ENCODE measurements around the gene TENM4. TPM values are rescaled to one million over a fixed set of nuclear protein-coding genes. Genes with fewer than 3 reads are reported as not detected.

The TENM4 gene
- total and polyA plus RNA-seq, 10 of the 15 experiments (the other 5 are each of a cell fraction or from before 2014, with no cell fraction given), result 0.03 to 0.12 (median 0.06) TPM; not detected in 7

DNA sequence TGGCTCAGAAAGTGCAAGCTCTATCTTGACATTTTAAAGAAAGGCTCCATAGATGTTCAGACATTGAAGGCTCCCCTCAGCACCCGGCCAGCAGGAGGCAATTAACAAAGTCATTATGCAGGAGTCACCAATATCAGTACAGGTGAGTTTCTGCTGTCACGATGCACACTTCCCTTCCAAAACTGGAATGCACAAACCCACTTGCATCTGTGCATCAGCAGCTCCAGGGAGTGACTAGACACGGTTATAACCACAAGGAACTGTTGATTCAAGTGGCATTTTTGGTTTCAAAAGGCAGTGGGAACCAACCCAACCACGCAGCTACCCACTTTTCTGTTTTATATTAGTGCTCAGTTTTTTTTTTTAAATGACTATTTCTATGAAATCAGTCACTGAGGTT is 572.3 kb downstream of the TENM4 start:
- intact Hi-C loops (cut with micrococcal nuclease; ENCODE audit: unreplicated experiment), result no loop called here
- no peak overlapping the region for H3K4me2 ChIP-seq (ENCODE audit: control insufficient read depth, insufficient read depth)
- FAIRE-seq (no peak), DNase-seq (ENCODE audit: low read depth, low spot score) (no peak), ATAC-seq (no peak)
- H4K20me1 ChIP-seq (ENCODE audit: control insufficient read depth, insufficient read depth), result no peaks in the 10 kb centered on the region
- TF ChIP-seq BRCA1 (IDR thresholded peaks at IDR 0.05; ENCODE audit: low read depth, low read length) (no peak), KAT2A (conservative IDR thresholded peaks at IDR 0.05; ENCODE audit: control insufficient read depth, low read depth, low read length) (no peak), NFYB (IDR thresholded peaks at IDR 0.05; ENCODE audit: insufficient read depth, low read depth, low read length) (no peak), NR2C2 (IDR thresholded peaks at IDR 0.05; ENCODE audit: borderline replicate concordance, control insufficient read depth, insufficient read length, low read depth) (no peak), CREB1 (IDR thresholded peaks at IDR 0.05; ENCODE audit: low read depth) (no peak), STAT3 (IDR thresholded peaks at IDR 0.05; ENCODE audit: low read depth, low read length) (no peak), CHD4 (IDR thresholded peaks at IDR 0.05) (no peak), CREM (IDR thresholded peaks at IDR 0.05; ENCODE audit: low read depth) (no peak), IKZF1 (conservative IDR thresholded peaks at IDR 0.05) (no peak), MEF2B (IDR thresholded peaks at IDR 0.05; ENCODE audit: partially characterized antibody, poor library complexity, severe bottlenecking) (no peak)
- TF ChIP-seq, protein P1, sequence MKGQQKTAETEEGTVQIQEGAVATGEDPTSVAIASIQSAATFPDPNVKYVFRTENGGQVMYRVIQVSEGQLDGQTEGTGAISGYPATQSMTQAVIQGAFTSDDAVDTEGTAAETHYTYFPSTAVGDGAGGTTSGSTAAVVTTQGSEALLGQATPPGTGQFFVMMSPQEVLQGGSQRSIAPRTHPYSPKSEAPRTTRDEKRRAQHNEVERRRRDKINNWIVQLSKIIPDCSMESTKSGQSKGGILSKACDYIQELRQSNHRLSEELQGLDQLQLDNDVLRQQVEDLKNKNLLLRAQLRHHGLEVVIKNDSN (IDR thresholded peaks at IDR 0.05; ENCODE audit: borderline replicate concordance, extremely low read length, insufficient read depth, low read depth, low read length), result no peak
- TF ChIP-seq, protein P2, sequence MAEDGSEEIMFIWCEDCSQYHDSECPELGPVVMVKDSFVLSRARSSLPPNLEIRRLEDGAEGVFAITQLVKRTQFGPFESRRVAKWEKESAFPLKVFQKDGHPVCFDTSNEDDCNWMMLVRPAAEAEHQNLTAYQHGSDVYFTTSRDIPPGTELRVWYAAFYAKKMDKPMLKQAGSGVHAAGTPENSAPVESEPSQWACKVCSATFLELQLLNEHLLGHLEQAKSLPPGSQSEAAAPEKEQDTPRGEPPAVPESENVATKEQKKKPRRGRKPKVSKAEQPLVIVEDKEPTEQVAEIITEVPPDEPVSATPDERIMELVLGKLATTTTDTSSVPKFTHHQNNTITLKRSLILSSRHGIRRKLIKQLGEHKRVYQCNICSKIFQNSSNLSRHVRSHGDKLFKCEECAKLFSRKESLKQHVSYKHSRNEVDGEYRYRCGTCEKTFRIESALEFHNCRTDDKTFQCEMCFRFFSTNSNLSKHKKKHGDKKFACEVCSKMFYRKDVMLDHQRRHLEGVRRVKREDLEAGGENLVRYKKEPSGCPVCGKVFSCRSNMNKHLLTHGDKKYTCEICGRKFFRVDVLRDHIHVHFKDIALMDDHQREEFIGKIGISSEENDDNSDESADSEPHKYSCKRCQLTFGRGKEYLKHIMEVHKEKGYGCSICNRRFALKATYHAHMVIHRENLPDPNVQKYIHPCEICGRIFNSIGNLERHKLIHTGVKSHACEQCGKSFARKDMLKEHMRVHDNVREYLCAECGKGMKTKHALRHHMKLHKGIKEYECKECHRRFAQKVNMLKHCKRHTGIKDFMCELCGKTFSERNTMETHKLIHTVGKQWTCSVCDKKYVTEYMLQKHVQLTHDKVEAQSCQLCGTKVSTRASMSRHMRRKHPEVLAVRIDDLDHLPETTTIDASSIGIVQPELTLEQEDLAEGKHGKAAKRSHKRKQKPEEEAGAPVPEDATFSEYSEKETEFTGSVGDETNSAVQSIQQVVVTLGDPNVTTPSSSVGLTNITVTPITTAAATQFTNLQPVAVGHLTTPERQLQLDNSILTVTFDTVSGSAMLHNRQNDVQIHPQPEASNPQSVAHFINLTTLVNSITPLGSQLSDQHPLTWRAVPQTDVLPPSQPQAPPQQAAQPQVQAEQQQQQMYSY (CRISPR knock-in tag; IDR thresholded peaks at IDR 0.05), result no peak
- TF ChIP-seq, protein P3, sequence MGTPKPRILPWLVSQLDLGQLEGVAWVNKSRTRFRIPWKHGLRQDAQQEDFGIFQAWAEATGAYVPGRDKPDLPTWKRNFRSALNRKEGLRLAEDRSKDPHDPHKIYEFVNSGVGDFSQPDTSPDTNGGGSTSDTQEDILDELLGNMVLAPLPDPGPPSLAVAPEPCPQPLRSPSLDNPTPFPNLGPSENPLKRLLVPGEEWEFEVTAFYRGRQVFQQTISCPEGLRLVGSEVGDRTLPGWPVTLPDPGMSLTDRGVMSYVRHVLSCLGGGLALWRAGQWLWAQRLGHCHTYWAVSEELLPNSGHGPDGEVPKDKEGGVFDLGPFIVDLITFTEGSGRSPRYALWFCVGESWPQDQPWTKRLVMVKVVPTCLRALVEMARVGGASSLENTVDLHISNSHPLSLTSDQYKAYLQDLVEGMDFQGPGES (IDR thresholded peaks at IDR 0.05), result no peak
- TF ChIP-seq, protein P4, sequence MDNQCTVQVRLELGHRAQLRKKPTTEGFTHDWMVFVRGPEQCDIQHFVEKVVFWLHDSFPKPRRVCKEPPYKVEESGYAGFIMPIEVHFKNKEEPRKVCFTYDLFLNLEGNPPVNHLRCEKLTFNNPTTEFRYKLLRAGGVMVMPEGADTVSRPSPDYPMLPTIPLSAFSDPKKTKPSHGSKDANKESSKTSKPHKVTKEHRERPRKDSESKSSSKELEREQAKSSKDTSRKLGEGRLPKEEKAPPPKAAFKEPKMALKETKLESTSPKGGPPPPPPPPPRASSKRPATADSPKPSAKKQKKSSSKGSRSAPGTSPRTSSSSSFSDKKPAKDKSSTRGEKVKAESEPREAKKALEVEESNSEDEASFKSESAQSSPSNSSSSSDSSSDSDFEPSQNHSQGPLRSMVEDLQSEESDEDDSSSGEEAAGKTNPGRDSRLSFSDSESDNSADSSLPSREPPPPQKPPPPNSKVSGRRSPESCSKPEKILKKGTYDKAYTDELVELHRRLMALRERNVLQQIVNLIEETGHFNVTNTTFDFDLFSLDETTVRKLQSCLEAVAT (IDR thresholded peaks at IDR 0.05), result no peak
- in situ Hi-C loops (cut with MboI), result no loop called here
- ChIA-PET SMC1A (ENCODE audit: uncharacterized antibody, unreplicated experiment) (interaction anchor here (0.7 kb wide), 1 partner anchor 139 kb away, joined by 3 read pairs; no protein-coding TSS in a partner anchor), CTCF (interaction anchor here (0.6 to 1.2 kb wide), 2 partner anchors 12 to 19 kb away, joined by 3 to 4 read pairs; no protein-coding TSS in a partner anchor), POLR2A (no interaction called here), RAD21 (ENCODE audit: unreplicated experiment) (no interaction called here)
- BruUV-seq (replicated peaks), result no TSS peak
- no peak overlapping the region for H3K4me3 ChIP-seq
- no peaks in the 10 kb centered on the region for H3K9me3 ChIP-seq (replicated peaks; ENCODE audit: control insufficient read depth, insufficient read depth, low read length)
- no peaks in the 10 kb centered on the region for H3K4me1 ChIP-seq (ENCODE audit: control insufficient read depth, insufficient read depth, low read length)
- H3K27ac ChIP-seq (ENCODE audit: control insufficient read depth, insufficient read depth), result no peak overlapping the region
- H3K36me3 ChIP-seq (ENCODE audit: control insufficient read depth in 2 of 2, insufficient read depth in 2 of 2, low read length in 1 of 2), result no peaks in the 10 kb centered on the region
- H3K9ac ChIP-seq (ENCODE audit: control insufficient read depth, insufficient read depth, low read length), result no peak overlapping the region
- peaks cover 0 to 2% of the 10 kb centered on the region in 2 experiments; a peak in 3 of 4 replicates for H3K27me3 ChIP-seq (replicated peaks in 1 of 2; ENCODE audit: control insufficient read depth in 2 of 2, insufficient read depth in 2 of 2, low read length in 1 of 2)
- 17% methylated on average over 4 of the region's 4 CpGs for WGBS (ENCODE audit: insufficient coverage, insufficient replicate concordance, low lambda C conversion rate, missing lambda C conversion rate)
- no peaks in the 10 kb centered on the region for H3K79me2 ChIP-seq (ENCODE audit: control insufficient read depth, insufficient read depth, low read length)
- no peak overlapping the region for H2AFZ ChIP-seq (ENCODE audit: control insufficient read depth, low read depth, low read length)
